GM06990 (cell line): ENCODE data around the gene CTNNA2.

Experiments used
- DNase-seq: peaks from one replicate; pipeline ENCODE4 v3.0.0-alpha.2; 2011; ENCODE audit not compliant: insufficient read length; ENCODE audit errors: extremely low read depth
- H3K27me3 ChIP-seq: replicated peaks from 2 replicates; pipeline ENCODE4 v1.6.0; 2011; ENCODE audit warnings: low read length; ENCODE audit not compliant: control insufficient read depth, insufficient read depth
- H3K36me3 ChIP-seq: 2 replicates; pipeline ENCODE4 v1.5.1; 2011; ENCODE audit warnings: low read length; ENCODE audit not compliant: control insufficient read depth, insufficient read depth
- H3K4me3 ChIP-seq: replicated peaks from 2 replicates; pipeline ENCODE4 v1.5.1; 2011; ENCODE audit warnings: low read depth, mild to moderate bottlenecking, control low read depth, low read length
- TF ChIP-seq, protein P1 (sequence below): IDR thresholded peaks from 2 replicates; pipeline ENCODE4 v1.5.1; 2011; ENCODE audit warnings: low read length, control low read depth, mild to moderate bottlenecking, inconsistent platforms; ENCODE audit not compliant: insufficient read depth, poor library complexity, severe bottlenecking

The CTNNA2 gene

GRCh38 chr2:80417737-80418136, 904.9 kb downstream of the CTNNA2 start:
- TF ChIP-seq, protein P1, sequence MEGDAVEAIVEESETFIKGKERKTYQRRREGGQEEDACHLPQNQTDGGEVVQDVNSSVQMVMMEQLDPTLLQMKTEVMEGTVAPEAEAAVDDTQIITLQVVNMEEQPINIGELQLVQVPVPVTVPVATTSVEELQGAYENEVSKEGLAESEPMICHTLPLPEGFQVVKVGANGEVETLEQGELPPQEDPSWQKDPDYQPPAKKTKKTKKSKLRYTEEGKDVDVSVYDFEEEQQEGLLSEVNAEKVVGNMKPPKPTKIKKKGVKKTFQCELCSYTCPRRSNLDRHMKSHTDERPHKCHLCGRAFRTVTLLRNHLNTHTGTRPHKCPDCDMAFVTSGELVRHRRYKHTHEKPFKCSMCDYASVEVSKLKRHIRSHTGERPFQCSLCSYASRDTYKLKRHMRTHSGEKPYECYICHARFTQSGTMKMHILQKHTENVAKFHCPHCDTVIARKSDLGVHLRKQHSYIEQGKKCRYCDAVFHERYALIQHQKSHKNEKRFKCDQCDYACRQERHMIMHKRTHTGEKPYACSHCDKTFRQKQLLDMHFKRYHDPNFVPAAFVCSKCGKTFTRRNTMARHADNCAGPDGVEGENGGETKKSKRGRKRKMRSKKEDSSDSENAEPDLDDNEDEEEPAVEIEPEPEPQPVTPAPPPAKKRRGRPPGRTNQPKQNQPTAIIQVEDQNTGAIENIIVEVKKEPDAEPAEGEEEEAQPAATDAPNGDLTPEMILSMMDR, result no peak
- no peak for DNase-seq
- Histone ChIP-seq H3K4me3 (no peak overlapping the region), H3K27me3 (no peaks in the 10 kb centered on the region), H3K36me3 (no peaks in the 10 kb centered on the region)

GRCh38 chr2:80420530-80421208, 907.8 kb downstream of the CTNNA2 start:
- Histone ChIP-seq H3K36me3 (no peaks in the 10 kb centered on the region), H3K4me3 (no peak overlapping the region), H3K27me3 (no peaks in the 10 kb centered on the region)
- no peak for DNase-seq
- TF ChIP-seq, protein P1, result no peak

GRCh38 chr2:80429251-80429650, 916.4 kb downstream of the CTNNA2 start:
- H3K27me3 ChIP-seq, result no peaks in the 10 kb centered on the region
- H3K4me3 ChIP-seq, result no peak overlapping the region
- no peak for DNase-seq
- no peaks in the 10 kb centered on the region for H3K36me3 ChIP-seq
- TF ChIP-seq, protein P1, result no peak

DNA sequence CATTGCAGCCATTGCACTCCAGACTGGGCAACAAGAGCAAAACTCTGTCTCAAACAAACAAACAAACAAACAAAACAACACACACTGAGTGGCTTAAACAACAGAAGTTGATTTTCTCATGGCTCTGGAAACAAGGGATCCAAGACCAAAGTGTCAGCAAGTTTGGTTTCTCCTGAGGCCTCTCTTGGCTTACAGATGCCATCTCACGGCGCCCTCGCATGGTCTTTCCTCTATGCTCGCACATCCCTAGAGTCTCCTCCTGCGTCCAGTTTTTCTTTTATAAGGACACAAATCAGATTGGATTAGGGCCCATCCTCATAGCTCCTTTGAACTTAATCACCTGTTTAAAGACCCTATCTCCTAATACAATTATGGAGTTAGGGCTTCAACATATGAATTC, 925.1 kb downstream of the CTNNA2 start:
- no peaks in the 10 kb centered on the region for H3K36me3 ChIP-seq
- DNase-seq, result no peak
- no peaks in the 10 kb centered on the region for H3K27me3 ChIP-seq
- H3K4me3 ChIP-seq, result no peak overlapping the region
- TF ChIP-seq, protein P1, result no peak

GRCh38 chr2:80438686-80439085, 925.8 kb downstream of the CTNNA2 start:
- H3K4me3 ChIP-seq, result no peak overlapping the region
- no peak for DNase-seq
- H3K36me3 ChIP-seq, result no peaks in the 10 kb centered on the region
- H3K27me3 ChIP-seq, result no peaks in the 10 kb centered on the region
- TF ChIP-seq, protein P1, result no peak

- no peak for DNase-seq
- H3K36me3 ChIP-seq, result no peaks in the 10 kb centered on the region
- no peaks in the 10 kb centered on the region for H3K27me3 ChIP-seq
- no peak overlapping the region for H3K4me3 ChIP-seq
- TF ChIP-seq, protein P1, result no peak
Observed at GRCh38 chr2:80454628-80455027, 941.8 kb downstream of the CTNNA2 start.
